ENCODE data around the gene FOXG1. TPM values are rescaled to one million over a fixed set of nuclear protein-coding genes. Genes with fewer than 3 reads are reported as not detected.

Gene FOXG1
- total and polyA plus RNA-seq, 2 donors (not counting 3 experiments of a cell fraction or from before 2014, with no cell fraction given) = not detected

DNA sequence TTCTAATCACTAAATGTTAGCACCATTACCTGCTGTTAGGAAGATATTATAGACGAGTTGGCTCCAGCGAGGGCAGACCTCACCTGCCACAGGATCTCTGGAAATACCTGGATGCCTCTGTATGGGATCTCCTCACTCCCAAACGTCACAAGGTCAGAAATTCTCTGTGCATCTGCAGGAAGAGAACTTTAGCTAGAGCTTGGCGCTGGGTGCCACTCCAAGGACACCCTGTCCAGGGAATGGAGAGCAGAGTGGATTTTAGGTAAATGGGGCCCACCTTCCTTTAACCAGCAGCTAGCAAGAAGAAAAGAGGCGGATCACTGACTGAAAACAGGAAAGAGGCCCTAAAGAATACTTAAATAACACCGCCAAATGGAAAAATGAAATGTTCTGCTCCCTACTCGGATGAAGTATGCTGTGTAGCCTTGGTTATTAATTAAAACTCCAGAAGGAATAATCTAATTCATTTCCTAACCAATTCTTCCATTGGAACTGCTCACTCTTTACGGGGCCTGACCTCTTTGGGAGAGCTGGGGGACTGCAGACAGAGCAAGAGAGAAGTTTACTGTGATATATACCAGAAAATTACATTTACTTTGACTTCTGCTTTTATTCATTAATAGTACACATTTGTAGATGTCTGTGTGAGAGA is 4.2 kb upstream of the FOXG1 start:
- H3K9me3 ChIP-seq (replicated peaks; ENCODE audit: control insufficient read depth, insufficient read depth, low read length) = no peaks in the 10 kb centered on the region
- peaks cover 7% of the 10 kb centered on the region for H3K4me1 ChIP-seq (ENCODE audit: control insufficient read depth, extremely low read depth, insufficient read depth, low read length)
- no TSS peak for BruUV-seq (replicated peaks)
- ChIA-PET POLR2A (no interaction called here), CTCF (interaction anchor here (1.8 kb wide), 1 partner anchor 1452 kb away, joined by 4 read pairs; no protein-coding TSS in a partner anchor)
- DNase-seq (ENCODE audit: low read depth, low spot score) = no peak
- peaks cover 69 to 88% of the 10 kb centered on the region in 2 experiments for H3K27me3 ChIP-seq (ENCODE audit: control insufficient read depth in 2 of 2, insufficient read depth in 2 of 2, low read length in 2 of 2)
- H3K9ac ChIP-seq (replicated peaks; ENCODE audit: extremely low read depth, insufficient read depth, low read length) = no peak overlapping the region
- no peaks in the 10 kb centered on the region for H3K9me1 ChIP-seq (replicated peaks; ENCODE audit: control insufficient read depth, extremely low read depth, insufficient read depth, low read length)
- no peak overlapping the region for H2AFZ ChIP-seq (ENCODE audit: low read depth, low read length)
- TF ChIP-seq, protein P1, sequence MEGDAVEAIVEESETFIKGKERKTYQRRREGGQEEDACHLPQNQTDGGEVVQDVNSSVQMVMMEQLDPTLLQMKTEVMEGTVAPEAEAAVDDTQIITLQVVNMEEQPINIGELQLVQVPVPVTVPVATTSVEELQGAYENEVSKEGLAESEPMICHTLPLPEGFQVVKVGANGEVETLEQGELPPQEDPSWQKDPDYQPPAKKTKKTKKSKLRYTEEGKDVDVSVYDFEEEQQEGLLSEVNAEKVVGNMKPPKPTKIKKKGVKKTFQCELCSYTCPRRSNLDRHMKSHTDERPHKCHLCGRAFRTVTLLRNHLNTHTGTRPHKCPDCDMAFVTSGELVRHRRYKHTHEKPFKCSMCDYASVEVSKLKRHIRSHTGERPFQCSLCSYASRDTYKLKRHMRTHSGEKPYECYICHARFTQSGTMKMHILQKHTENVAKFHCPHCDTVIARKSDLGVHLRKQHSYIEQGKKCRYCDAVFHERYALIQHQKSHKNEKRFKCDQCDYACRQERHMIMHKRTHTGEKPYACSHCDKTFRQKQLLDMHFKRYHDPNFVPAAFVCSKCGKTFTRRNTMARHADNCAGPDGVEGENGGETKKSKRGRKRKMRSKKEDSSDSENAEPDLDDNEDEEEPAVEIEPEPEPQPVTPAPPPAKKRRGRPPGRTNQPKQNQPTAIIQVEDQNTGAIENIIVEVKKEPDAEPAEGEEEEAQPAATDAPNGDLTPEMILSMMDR (IDR thresholded peaks at IDR 0.05; ENCODE audit: extremely low read depth in 1 of 2, insufficient read depth in 1 of 2, low read depth in 1 of 2, low read length in 2 of 2) = no peak
- no peak for TF ChIP-seq POLR2A (IDR thresholded peaks at IDR 0.05; ENCODE audit: low read depth, low read length)
- dilution Hi-C loops (cut with MboI; ENCODE audit: extremely low pct_ligation_motif_present, low sequenced_read_pairs) (no loop called here), intact Hi-C loops (cut with micrococcal nuclease) (loop anchor here (10.0 kb wide), 1 partner anchor 1162 kb away; the partner anchor contains the start of gene PRKD1)
- no peak overlapping the region for H3K4me2 ChIP-seq (ENCODE audit: insufficient read depth, low read length)
- FAIRE-seq = no peak
- no peaks in the 10 kb centered on the region for H3K36me3 ChIP-seq (ENCODE audit: control insufficient read depth in 2 of 2, extremely low read depth in 1 of 2, insufficient read depth in 2 of 2, low read length in 2 of 2)
- H4K20me1 ChIP-seq (replicated peaks; ENCODE audit: control insufficient read depth, extremely low read depth, insufficient read depth, low read length) = no peaks in the 10 kb centered on the region
- no peaks in the 10 kb centered on the region for H3K79me2 ChIP-seq (ENCODE audit: control insufficient read depth, insufficient read depth, low read length)
- no peak overlapping the region for H3K27ac ChIP-seq (ENCODE audit: insufficient read depth, low read depth, low read length)
- H3K4me3 ChIP-seq (replicated peaks in 1 of 3; ENCODE audit: insufficient read depth in 1 of 3, low read depth in 1 of 3, low read length in 3 of 3) = no peak overlapping the region

DNA sequence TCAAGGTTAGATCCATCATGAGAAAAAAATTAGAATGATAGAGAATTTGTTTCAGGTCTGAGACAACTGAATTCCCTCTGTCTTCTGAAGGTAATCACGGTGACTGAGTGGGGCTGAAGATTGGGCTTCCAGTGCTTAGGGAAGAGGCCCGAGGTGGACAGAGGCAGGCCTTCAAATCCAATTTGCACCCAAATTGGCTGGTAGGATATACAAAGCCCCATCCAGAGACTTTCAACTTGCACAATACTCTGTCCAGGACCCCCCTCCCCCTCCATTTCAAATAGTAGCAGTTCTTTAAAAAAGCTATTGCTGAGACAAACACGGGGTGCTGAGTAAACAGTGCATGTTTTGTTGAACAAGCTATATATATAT is 3.6 kb upstream of the FOXG1 start:
- no TSS peak for BruUV-seq (replicated peaks)
- intact Hi-C loops (cut with micrococcal nuclease) (loop anchor here (10.0 kb wide), 1 partner anchor 1162 kb away; the partner anchor contains the start of gene PRKD1), dilution Hi-C loops (cut with MboI; ENCODE audit: extremely low pct_ligation_motif_present, low sequenced_read_pairs) (no loop called here)
- Histone ChIP-seq H3K9ac (replicated peaks; ENCODE audit: extremely low read depth, insufficient read depth, low read length) (no peak overlapping the region), H3K4me2 (ENCODE audit: insufficient read depth, low read length) (no peak overlapping the region), H3K36me3 (ENCODE audit: control insufficient read depth in 2 of 2, extremely low read depth in 1 of 2, insufficient read depth in 2 of 2, low read length in 2 of 2) (no peaks in the 10 kb centered on the region), H3K27me3 (ENCODE audit: control insufficient read depth in 2 of 2, insufficient read depth in 2 of 2, low read length in 2 of 2) (peaks cover 67 to 87% of the 10 kb centered on the region in 2 experiments), H3K4me3 (replicated peaks in 1 of 3; ENCODE audit: insufficient read depth in 1 of 3, low read depth in 1 of 3, low read length in 3 of 3) (no peak overlapping the region), H4K20me1 (replicated peaks; ENCODE audit: control insufficient read depth, extremely low read depth, insufficient read depth, low read length) (no peaks in the 10 kb centered on the region), H3K27ac (ENCODE audit: insufficient read depth, low read depth, low read length) (no peak overlapping the region), H3K9me3 (replicated peaks; ENCODE audit: control insufficient read depth, insufficient read depth, low read length) (no peaks in the 10 kb centered on the region), H3K4me1 (ENCODE audit: control insufficient read depth, extremely low read depth, insufficient read depth, low read length) (peaks cover 7% of the 10 kb centered on the region), H2AFZ (ENCODE audit: low read depth, low read length) (no peak overlapping the region), H3K9me1 (replicated peaks; ENCODE audit: control insufficient read depth, extremely low read depth, insufficient read depth, low read length) (no peaks in the 10 kb centered on the region), H3K79me2 (ENCODE audit: control insufficient read depth, insufficient read depth, low read length) (no peaks in the 10 kb centered on the region)
- TF ChIP-seq POLR2A (IDR thresholded peaks at IDR 0.05; ENCODE audit: low read depth, low read length) (no peak), MYC (IDR thresholded peaks at IDR 0.05; ENCODE audit: low read depth, low read length) (no peak), POLR2AphosphoS5 (IDR thresholded peaks at IDR 0.05; ENCODE audit: insufficient read depth, low read depth, low read length) (no peak), GATA2 (IDR thresholded peaks at IDR 0.05; ENCODE audit: insufficient read depth, insufficient read length, low read depth, low read length) (no peak), FOS (IDR thresholded peaks at IDR 0.05; ENCODE audit: borderline replicate concordance, insufficient read depth, low read length) (no peak), EZH2 (IDR thresholded peaks at IDR 0.05; ENCODE audit: borderline replicate concordance, low read depth, low read length, severe bottlenecking) (no peak), JUN (IDR thresholded peaks at IDR 0.05; ENCODE audit: borderline replicate concordance, insufficient read depth, insufficient read length, low read depth) (no peak)
- TF ChIP-seq, protein P1 (IDR thresholded peaks at IDR 0.05; ENCODE audit: extremely low read depth in 1 of 2, insufficient read depth in 1 of 2, low read depth in 1 of 2, low read length in 2 of 2) = no peak
- TF ChIP-seq, protein P2, sequence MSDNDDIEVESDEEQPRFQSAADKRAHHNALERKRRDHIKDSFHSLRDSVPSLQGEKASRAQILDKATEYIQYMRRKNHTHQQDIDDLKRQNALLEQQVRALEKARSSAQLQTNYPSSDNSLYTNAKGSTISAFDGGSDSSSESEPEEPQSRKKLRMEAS (IDR thresholded peaks at IDR 0.05; ENCODE audit: insufficient read depth, insufficient read length) = no peak
- ChIA-PET POLR2A (no interaction called here), CTCF (interaction anchor here (1.0 to 1.5 kb wide), 4 partner anchors 774 to 1521 kb away, joined by 3 to 4 read pairs (median 3); partner anchors contain the start of gene PRKD1)
- FAIRE-seq (no peak), DNase-seq (ENCODE audit: low read depth, low spot score) (no peak)

Measured in endothelial cell of umbilical vein (primary cell).